ENCODE results near the gene PTPRO.

The PTPRO gene

GRCh38 chr12:15561396-15561795, 239.1 kb downstream of the PTPRO start:
- no peak for DNase-seq (ENCODE audit: low spot score)

DNA sequence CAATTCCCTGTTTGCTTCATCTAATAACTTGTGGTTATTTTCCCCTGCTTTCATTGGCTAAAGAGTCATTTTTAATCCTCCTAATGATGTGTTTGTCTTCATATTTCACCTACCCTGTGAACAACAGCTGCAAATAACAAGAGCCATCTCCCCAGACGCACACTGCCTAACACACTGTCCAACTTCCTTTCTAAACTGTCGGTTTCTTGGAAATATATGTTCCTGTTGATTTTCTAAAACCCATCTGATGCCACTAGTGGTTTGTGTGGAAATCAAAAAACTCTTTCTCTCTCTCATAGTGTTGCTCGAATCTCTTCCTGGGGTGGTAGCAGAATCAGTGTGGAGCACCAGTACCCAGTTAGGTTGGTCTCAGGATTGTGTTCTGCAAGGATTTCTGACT, 240.0 kb downstream of the PTPRO start:
- no peak for DNase-seq (ENCODE audit: low spot score)

DNA sequence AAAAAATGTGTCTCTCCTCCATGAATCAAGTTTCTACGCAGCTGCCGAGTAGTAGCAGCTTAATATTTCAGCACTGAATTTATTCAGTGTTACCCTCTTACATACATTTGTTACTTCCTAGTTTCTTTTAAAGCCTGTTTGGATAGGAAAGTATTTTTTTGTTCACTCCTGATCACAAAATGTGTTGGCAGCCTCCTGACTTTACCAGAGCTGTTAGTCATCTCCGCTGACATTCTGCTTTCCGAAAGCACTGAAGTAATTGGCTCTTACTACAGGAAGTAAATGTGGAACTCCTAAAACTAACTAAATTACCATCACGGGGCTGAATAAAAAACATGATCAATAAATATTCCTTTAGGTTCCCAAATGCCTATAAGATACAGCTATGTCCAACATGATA, 241.4 kb downstream of the PTPRO start:
- DNase-seq (ENCODE audit: low spot score), result peak; percentile 50

- no peak for DNase-seq (ENCODE audit: low spot score)
Measured at GRCh38 chr12:15574353-15574752, 252.0 kb downstream of the PTPRO start.

DNA sequence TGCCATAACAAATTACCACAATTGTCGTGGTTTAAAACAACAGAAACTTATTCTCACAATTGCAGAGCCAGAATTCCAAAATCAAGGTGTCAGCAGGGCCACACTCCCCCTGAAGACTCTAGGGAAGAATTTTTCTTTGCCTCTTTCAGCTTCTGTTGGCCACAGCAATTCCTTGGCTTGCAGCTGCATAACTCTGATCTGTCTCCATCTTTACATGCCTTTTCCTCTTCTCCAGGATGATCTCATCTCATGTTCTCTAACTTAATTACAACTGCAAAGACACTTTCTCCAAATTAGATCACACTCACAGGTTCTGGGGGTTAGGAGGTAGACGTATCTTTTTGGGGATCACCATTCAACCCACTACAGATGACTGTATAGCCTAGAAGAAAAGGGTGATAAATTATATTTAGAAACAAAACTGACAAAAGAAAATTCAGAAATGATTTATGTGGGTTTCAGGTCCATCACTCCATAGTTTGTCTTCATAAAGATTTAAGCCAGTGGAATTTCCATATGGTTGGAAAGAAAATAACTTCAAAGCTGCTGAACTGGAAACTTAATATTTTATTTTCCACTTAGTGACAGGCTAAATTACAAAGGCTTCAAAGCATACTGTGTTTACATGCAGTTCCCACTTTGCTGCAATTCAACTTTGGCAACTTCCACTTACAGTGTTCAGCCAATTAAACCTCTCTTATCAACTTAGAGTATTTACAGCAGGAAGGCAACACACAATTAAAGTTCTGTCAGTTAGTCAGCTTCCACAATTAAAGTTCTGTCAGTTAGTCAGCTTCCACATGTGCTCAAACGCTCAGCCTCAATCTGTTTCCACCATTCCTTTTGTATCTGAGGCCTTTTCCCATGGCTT, 253.6 kb downstream of the PTPRO start:
- DNase-seq (ENCODE audit: low spot score), result no peak

DNA sequence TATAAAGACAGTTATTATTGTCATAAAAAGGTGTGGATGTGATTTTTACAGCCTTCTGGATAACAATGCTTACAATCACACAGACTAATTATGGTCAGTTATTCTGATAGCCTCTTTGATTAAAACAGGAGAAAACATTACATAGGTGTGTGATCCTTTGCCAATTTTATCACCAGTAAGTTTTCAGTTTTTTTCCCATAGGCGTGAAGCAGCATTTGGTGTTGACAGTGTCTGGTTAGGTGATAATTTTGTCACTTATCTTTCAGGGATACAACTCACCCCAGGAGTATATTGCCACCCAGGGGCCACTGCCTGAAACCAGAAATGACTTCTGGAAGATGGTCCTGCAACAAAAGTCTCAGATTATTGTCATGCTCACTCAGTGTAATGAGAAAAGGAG, 258.1 kb downstream of the PTPRO start:
- no peak for DNase-seq (ENCODE audit: low spot score)

GRCh38 chr12:15581006-15581405, 258.7 kb downstream of the PTPRO start:
- no peak for DNase-seq (ENCODE audit: low spot score)

GRCh38 chr12:15583804-15584203, 261.5 kb downstream of the PTPRO start:
- DNase-seq (ENCODE audit: low spot score), result no peak

GRCh38 chr12:15584366-15585041, 262.2 kb downstream of the PTPRO start:
- peak; percentile 56 for DNase-seq (ENCODE audit: low spot score)

DNA sequence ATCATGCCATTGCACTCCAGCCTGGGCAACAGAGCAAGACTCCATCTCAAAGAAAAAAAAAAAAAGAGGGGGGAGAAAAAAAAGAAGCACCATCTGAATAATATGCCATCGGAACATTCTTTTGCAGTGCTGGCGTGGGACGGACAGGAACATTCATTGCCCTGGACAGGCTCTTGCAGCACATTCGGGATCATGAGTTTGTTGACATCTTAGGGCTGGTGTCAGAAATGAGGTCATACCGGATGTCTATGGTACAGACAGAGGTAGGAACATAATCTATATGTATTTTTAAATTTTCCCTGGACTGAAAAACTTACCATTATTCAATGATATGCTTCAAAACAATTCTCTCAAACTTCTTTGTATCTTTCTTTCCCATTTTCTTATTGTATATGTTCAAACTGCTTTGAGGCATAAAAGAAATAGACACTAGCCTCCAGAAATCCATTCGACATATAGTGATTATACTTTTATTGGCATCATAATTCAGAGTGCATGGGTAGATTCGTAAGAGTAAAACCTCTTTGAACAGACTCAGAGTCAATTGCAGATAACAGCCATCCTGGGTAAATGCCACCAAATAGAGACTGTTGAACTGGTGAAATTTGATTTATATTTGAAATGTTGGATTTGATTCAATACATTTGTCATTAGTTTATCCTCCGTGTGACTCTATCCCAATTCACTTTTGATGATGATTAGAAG, 267.2 kb downstream of the PTPRO start:
- DNase-seq (ENCODE audit: low spot score), result no peak

GRCh38 chr12:15590180-15590826, 268.0 kb downstream of the PTPRO start:
- peak; percentile 84 for DNase-seq (ENCODE audit: low spot score)

GRCh38 chr12:15591811-15592210, 269.5 kb downstream of the PTPRO start:
- DNase-seq (ENCODE audit: low spot score), result no peak

DNA sequence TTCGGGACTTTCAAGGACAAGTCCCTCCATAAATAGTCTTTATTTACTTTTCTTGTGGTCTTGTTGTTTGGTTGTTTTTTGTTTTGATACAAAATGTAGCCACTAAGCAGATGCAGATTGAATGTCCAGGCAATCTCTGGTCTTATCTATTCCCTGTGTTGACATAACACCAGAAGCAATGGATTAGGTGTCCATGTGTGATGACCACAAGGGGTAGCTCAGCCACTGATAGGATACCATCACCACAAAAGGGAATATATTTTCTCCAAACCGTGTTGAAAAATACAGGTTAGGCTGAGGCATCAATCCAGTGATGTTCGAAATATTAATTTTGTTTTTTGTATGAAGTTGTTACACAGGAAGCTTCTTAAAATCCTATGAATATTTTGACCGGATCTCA, 270.6 kb downstream of the PTPRO start:
- DNase-seq (ENCODE audit: low spot score), result no peak

GRCh38 chr12:15596174-15596573, 273.9 kb downstream of the PTPRO start:
- no peak for DNase-seq (ENCODE audit: low spot score)

- no peak for DNase-seq (ENCODE audit: low spot score)
Measured at GRCh38 chr12:15597125-15597830, 275.0 kb downstream of the PTPRO start.

DNA sequence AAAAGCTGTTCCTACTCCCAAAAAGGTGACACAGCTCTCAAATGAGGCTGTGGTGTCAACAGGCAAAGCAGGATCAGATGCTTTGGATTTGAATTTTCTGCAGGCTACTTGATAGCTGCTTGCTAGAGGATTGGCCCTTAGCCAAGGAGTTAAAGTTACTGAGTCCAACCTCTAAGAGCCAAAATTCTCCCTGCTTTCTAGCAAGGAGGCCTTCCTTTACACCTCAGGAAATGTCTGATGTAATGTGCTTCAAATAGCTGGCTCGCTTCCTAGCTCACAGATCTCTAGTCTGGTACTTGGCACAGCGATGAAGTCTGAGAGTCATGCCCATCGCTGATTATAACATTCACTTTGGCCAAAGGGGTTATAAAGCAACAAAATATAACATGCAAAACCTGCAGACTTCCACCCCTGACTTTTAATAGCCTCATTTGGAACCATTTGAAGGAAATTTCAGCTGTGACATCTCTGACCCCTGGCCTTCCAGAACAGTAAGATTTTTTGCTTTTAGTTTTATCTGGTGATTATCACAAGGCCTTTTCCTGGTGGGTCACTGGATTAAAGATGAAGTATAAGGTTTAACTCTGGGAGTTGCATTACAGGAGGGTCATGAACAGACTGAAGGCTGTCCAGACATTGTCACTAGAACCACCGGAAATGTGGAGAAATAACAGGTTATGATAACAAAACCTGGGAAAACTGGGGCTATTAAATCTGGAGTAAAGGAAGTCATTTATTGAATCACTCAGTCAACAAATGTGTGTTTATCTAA, 277.1 kb downstream of the PTPRO start:
- peak; percentile 13 for DNase-seq (ENCODE audit: low spot score)

DNA sequence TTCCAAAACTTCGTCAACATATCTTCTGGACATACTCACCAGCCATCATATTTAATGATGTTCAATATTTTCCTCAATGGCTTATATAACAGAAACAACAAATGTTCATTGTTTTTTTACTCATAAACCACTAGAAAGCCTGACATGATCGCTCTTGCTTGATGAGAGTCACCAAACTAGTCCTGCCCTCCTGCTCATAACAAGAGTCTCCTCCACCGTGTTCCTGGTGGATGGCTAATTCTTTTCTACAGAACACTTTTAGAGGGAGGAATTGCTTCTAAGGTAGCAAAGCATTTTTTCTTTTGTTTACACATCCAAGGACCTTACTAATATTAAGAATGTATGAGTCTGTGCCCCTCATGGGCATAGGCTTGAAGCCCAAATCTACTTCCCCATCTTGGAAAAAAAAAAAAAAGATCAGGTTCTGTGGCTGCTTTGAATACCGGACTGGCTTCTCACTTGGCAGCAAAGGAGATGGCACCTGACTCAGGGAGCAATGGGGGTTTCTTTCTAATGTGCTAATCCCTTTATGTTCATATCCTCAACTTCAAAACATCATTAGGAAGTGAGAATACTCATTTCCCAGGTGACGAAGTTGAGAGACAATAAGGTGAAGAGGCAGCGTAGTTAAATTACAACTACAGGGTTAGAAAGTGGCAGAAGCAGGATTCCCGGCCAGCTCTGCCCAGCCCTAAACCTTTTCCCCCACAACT, 278.1 kb downstream of the PTPRO start:
- no peak for DNase-seq (ENCODE audit: low spot score)

- peak; percentile 49 for DNase-seq (ENCODE audit: low spot score)
Measured at GRCh38 chr12:15601210-15601800, 279.0 kb downstream of the PTPRO start.

DNA sequence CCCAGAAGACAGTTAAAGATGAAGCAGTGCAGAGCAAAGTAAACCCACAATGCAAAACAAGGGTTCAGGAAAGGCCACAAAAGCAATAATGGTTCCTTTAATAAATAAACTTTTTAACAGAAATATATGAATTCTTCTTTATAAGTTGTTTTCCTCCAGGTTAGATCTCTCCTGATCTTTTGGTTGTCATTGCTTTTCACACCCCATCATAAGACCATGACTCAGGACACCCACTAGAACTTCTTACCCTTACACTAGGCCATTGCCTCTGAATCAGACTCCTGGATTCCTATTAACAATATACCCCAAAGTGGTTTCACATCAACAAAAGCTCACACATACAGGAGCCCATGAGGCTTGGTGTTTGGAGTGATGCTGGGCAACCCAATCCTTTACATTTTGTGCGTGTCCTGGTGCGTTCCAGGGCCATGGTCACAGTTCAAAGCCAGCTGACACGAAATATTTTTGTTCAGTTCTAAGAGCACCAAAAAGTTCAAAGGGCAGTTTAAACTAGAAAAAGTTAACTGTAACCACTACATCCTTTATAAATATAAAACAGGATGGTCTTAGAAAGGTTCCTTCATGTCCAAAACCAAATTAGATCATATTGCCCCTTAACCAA, 279.9 kb downstream of the PTPRO start:
- no peak for DNase-seq (ENCODE audit: low spot score)
